Osteoblast (primary cell): ENCODE results near the gene NR2F6. TPM values are rescaled to one million over a fixed set of nuclear protein-coding genes. Genes with fewer than 3 reads are reported as not detected.
A peak's percentile ranks its signal among the peaks of the same experiment; 100 is the strongest.

Experiments used
- DNase-seq: peaks from one replicate; pipeline ENCODE4 v3.0.0; 2011; ENCODE audit warnings: low spot score, mixed read lengths; ENCODE audit not compliant: insufficient read length; ENCODE audit errors: missing footprints
- H2AFZ ChIP-seq: 2 replicates; pipeline ENCODE4 v1.6.0; 2011; ENCODE audit warnings: mild to moderate bottlenecking, low read length
- H3K27ac ChIP-seq: 2 replicates; pipeline ENCODE4 v1.5.1; 2011; ENCODE audit warnings: mild to moderate bottlenecking, low read depth, low read length, moderate library complexity
- H3K27me3 ChIP-seq: 2 replicates; pipeline ENCODE4 v1.6.0; 2012; ENCODE audit warnings: mild to moderate bottlenecking, control low read depth, inconsistent platforms, low read length, moderate library complexity; ENCODE audit not compliant: insufficient read depth
- H3K36me3 ChIP-seq: 2 replicates; pipeline ENCODE4 v1.5.1; 2011; ENCODE audit warnings: mild to moderate bottlenecking, low read length, control low read depth, moderate library complexity; ENCODE audit not compliant: insufficient read depth
- H3K4me1 ChIP-seq: 2 replicates; pipeline ENCODE4 v1.5.1; 2011; ENCODE audit warnings: mild to moderate bottlenecking, low read length, control low read depth, moderate library complexity; ENCODE audit not compliant: insufficient read depth
- H3K4me2 ChIP-seq: 2 replicates; pipeline ENCODE4 v1.6.0; 2011; ENCODE audit warnings: mild to moderate bottlenecking, low read length; ENCODE audit not compliant: insufficient read depth
- H3K4me3 ChIP-seq: fragments of 200-600 bp; sonication (generic); 3 replicates; pipeline ENCODE4 v1.5.1; 2012; ENCODE audit warnings: mild to moderate bottlenecking, low read length, inconsistent platforms; ENCODE audit not compliant: insufficient read depth
- H3K79me2 ChIP-seq: 2 replicates; pipeline ENCODE4 v1.6.0; 2012; ENCODE audit warnings: mild to moderate bottlenecking, low read length, control low read depth, inconsistent platforms; ENCODE audit not compliant: insufficient read depth
- H3K9me3 ChIP-seq: 2 replicates; pipeline ENCODE4 v1.5.1; 2011; ENCODE audit warnings: low read depth, low read length, control low read depth
- H4K20me1 ChIP-seq: 2 replicates; pipeline ENCODE4 v1.6.0; 2012; ENCODE audit warnings: mild to moderate bottlenecking, low read length, control low read depth; ENCODE audit not compliant: insufficient read depth
- CTCF ChIP-seq: IDR thresholded peaks from 2 replicates; pipeline ENCODE4 v1.5.1; 2011; ENCODE audit warnings: mild to moderate bottlenecking, low read depth, low read length, moderate library complexity; ENCODE audit errors: extremely low read depth
- total RNA-seq: library from RNA; depleted of rRNA; stranded (reverse); fragments of >200 nt; gene quantifications from 2 replicates; pipeline ENCODE4 v1.2.3, GENCODE V29; 2012

The NR2F6 gene
- total RNA-seq: 29.5 and 32.2 TPM in 2 replicates

GRCh38 chr19:17245535-17245984 is at the start of gene NR2F6:
TSS of gene NR2F6 (minus strand) at chr19:17245919. CDS start at chr19:17245220, 699 bp downstream.
- Histone ChIP-seq H2AFZ (peak within 1 kb of the TSS; percentile 76), H3K9me3 (no peaks in the 10 kb centered on the region), H3K27me3 (no peaks in the 10 kb centered on the region), H3K36me3 (peaks cover 2% of the 10 kb centered on the region), H3K4me1 (peaks cover 32% of the 10 kb centered on the region), H4K20me1 (peaks cover 25% of the 10 kb centered on the region), H3K4me2 (peak within 1 kb of the TSS; percentile 92), H3K4me3 (peak within 1 kb of the TSS; percentile 91), H3K79me2 (peaks cover 42% of the 10 kb centered on the region), H3K27ac (no peak within 1 kb of the TSS)
- TF ChIP-seq CTCF: no peak
- no peak for DNase-seq

DNA sequence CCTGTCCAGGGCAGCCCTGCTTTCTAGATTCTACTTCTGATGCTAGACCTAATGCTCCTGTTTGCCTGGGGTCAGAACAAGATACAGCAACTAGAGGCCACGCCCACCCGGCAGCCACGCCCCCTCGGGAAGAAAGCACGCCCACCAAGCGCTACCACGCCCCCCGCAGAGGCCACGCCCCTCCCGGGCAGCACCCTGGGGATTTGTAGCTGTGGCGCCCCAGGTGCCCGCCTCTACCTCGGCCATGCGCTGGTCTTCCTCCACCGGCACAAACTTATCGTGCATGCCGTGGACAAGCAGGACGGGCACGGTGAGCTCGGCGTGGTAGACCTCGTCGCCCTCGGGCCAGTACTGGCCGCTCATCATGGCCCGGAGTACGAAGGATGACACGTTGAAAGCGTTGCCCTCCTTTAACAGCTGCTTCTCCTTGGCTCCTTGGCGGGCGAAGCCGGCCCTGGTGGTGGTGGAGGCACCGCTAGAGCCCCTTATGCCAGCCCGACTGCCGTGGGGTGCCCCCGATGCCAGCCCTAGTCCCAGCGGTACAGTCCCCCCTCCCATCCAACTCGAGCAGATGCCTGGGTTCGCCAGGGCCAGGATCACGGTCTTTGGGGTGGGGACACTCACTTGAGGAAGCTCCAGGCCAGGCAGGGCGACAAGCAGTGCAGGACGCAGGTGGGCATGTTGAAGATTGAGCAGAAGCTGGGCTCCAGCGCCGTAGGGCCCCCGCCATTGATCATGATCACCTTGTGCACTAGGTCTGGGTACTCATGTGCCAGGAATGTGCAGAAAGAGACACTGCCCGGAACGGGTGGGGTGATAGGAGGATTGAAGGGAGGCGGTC is 48.6 kb upstream of the NR2F6 start:
- H3K9me3 ChIP-seq: no peaks in the 10 kb centered on the region
- no peaks in the 10 kb centered on the region for H4K20me1 ChIP-seq
- H3K79me2 ChIP-seq: no peaks in the 10 kb centered on the region
- no peak overlapping the region for H2AFZ ChIP-seq
- no peak for TF ChIP-seq CTCF
- no peak overlapping the region for H3K4me3 ChIP-seq
- no peaks in the 10 kb centered on the region for H3K27me3 ChIP-seq
- H3K36me3 ChIP-seq: no peaks in the 10 kb centered on the region
- DNase-seq: peak; percentile 88
- H3K27ac ChIP-seq: no peak overlapping the region
- H3K4me2 ChIP-seq: no peak overlapping the region
- H3K4me1 ChIP-seq: peaks cover 6% of the 10 kb centered on the region

DNA sequence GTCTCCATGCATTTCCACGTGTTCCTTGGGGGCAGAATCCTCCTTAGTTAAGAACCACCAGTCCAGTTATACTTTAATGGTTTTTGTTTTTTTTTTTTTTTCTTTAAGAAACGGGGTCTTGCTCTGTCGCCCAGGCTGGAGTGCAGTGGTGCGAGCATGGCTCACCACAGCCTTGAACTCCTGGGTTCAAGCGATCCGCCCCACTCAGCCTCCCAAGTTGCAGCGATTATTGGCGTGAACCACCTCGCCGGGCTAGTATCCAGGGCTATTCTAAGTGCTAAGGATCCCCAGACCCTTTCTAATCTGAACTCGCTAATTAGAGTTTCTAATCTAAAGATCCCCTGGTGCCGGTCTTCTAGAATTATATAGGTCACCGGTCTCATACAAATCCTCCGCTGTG is 47.9 kb upstream of the NR2F6 start:
- peaks cover 6% of the 10 kb centered on the region for H3K4me1 ChIP-seq
- TF ChIP-seq CTCF: no peak
- no peaks in the 10 kb centered on the region for H3K27me3 ChIP-seq
- no peak for DNase-seq
- H4K20me1 ChIP-seq: no peaks in the 10 kb centered on the region
- H3K4me3 ChIP-seq: no peak overlapping the region
- H3K9me3 ChIP-seq: no peaks in the 10 kb centered on the region
- no peak overlapping the region for H3K27ac ChIP-seq
- H2AFZ ChIP-seq: no peak overlapping the region
- H3K4me2 ChIP-seq: no peak overlapping the region
- H3K36me3 ChIP-seq: no peaks in the 10 kb centered on the region
- no peaks in the 10 kb centered on the region for H3K79me2 ChIP-seq

DNA sequence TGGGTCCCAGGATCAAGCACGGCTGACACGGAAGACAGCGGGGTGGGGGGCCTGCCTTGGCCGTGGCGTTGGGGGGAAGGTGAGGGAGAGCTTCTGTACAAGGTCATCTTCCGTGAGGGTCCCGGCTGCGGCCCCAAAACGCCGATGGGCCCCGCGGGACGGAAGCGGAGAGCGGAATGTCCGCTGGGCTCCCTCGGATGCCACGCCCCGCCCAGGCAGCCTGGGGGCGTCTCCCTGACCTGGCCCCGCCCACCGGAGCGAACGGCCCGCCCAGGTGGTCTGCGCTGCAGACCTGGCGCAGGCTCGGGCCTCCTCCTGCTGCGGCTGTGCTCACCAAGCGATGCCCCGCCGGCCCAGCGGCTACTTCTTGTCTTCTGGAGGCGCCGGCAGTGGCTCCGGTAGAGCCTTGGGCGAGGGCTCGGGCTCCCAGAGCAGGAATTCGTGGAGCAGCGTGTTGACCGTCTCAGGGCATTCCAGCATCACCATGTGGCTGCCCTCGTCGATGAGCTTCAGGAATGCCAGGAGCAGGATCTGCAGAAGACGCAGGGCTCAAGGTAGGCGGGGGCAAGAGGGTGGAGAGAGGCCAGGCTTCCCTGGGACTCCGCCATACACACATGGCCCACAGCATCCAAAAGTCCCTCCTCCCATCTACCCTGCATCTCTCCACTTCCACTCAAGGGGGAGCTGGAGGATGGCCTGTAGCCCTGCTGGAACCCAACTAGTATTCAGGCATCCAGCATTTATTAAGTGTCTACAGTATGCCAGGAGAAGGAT is 46.8 kb upstream of the NR2F6 start:
- DNase-seq: peak; percentile 100
- no peaks in the 10 kb centered on the region for H3K79me2 ChIP-seq
- H3K36me3 ChIP-seq: no peaks in the 10 kb centered on the region
- peak overlapping the region; percentile 76 for H3K4me3 ChIP-seq
- no peaks in the 10 kb centered on the region for H3K9me3 ChIP-seq
- H3K4me2 ChIP-seq: peak overlapping the region; percentile 96
- peaks cover 6% of the 10 kb centered on the region for H3K4me1 ChIP-seq
- H4K20me1 ChIP-seq: no peaks in the 10 kb centered on the region
- TF ChIP-seq CTCF: peak; percentile 73
- peak overlapping the region; percentile 97 for H2AFZ ChIP-seq
- H3K27me3 ChIP-seq: no peaks in the 10 kb centered on the region
- peak overlapping the region; percentile 41 for H3K27ac ChIP-seq
